ENCODE results near the gene PCF11.

DNA sequence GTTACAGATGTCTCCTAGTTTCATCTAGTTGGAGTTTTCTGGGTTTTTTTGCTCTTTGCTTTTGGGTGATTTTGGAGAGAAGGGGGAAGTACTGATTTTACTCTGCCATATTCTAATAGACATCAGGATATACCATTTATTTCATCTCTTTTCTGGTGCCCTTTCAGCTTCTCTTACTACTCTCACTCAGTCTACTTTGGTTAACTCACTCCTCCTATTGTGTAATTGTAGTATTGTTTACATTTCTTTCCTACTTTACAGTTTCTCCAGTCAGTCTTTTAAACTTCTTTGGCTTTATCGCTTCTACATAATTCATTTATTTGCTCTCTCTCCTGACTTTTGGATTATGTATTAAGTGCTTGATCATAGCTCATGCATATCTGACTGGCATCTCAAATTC lies 43.1 kb downstream of the PCF11 start:
- TF ChIP-seq, protein P1, sequence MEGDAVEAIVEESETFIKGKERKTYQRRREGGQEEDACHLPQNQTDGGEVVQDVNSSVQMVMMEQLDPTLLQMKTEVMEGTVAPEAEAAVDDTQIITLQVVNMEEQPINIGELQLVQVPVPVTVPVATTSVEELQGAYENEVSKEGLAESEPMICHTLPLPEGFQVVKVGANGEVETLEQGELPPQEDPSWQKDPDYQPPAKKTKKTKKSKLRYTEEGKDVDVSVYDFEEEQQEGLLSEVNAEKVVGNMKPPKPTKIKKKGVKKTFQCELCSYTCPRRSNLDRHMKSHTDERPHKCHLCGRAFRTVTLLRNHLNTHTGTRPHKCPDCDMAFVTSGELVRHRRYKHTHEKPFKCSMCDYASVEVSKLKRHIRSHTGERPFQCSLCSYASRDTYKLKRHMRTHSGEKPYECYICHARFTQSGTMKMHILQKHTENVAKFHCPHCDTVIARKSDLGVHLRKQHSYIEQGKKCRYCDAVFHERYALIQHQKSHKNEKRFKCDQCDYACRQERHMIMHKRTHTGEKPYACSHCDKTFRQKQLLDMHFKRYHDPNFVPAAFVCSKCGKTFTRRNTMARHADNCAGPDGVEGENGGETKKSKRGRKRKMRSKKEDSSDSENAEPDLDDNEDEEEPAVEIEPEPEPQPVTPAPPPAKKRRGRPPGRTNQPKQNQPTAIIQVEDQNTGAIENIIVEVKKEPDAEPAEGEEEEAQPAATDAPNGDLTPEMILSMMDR (IDR thresholded peaks at IDR 0.05): no peak
- TF ChIP-seq ZFX (IDR thresholded peaks at IDR 0.05; ENCODE audit: borderline replicate concordance): no peak

Data from 22Rv1 (cell line).